Prostate gland (tissue), 2 donors: ENCODE data around the gene CFAP92. TPM values are rescaled to one million over a fixed set of nuclear protein-coding genes. Genes with fewer than 3 reads are reported as not detected.

Experiments
- DNase-seq: peaks from one replicate; pipeline ENCODE4 v3.0.0-alpha.2; 2019; ENCODE audit warnings: low spot score
- H3K27ac ChIP-seq, 2 donors: fragments of 200-600 bp; sonication (generic); 2 replicates each; pipeline ENCODE4 v1.5.1; 2017 to 2019
- H3K27me3 ChIP-seq: fragments of 200-600 bp; sonication (generic); replicated peaks from 2 replicates; pipeline ENCODE4 v1.5.1; 2019; ENCODE audit not compliant: insufficient read depth
- H3K36me3 ChIP-seq, 2 donors: fragments of 200-600 bp; sonication (generic); 1 replicate in 1 of 2; 2 replicates in 1 of 2; pipeline versions ENCODE4 v1.5.1 to v1.8.1; 2017 to 2019
- H3K4me1 ChIP-seq: fragments of 200-600 bp; sonication (generic); replicated peaks from 2 replicates; pipeline ENCODE4 v1.5.1; 2019
- H3K4me3 ChIP-seq, 2 donors: fragments of 200-600 bp; sonication (generic); 2 replicates each; pipeline ENCODE4 v1.5.1; 2017 to 2019
- H3K9me3 ChIP-seq: fragments of 200-600 bp; sonication (generic); 2 replicates; pipeline ENCODE4 v1.5.1; 2017
- POLR2A ChIP-seq: fragments of 450-650 bp; IDR thresholded peaks from one replicate; pipeline ENCODE4 v1.6.1; 2016; ENCODE audit warnings: antibody characterized with exemption, mild to moderate bottlenecking
- POLR2AphosphoS5 ChIP-seq: sonication (generic); formaldehyde crosslinking; IDR thresholded peaks from one replicate; pipeline ENCODE4 v1.6.1; 2017; ENCODE audit warnings: antibody characterized with exemption
- WGBS: methylation state at CpG from one replicate; pipeline ENCODE4 v1.1.5; 2018; 5-methylcytosine and 5-hydroxymethylcytosine counted together
- intact Hi-C: fragments of 100-400 bp; cut with DNase I; formaldehyde crosslinking; loops from one replicate; pipeline ENCODE4 v1.14.2; 2022
- total RNA-seq, 2 donors: library from RNA; depleted of rRNA; stranded (reverse); fragments of >200 nt; gene quantifications; one replicate each; pipeline ENCODE4 v1.1.0, GENCODE V29; 2016
- TF ChIP-seq, protein P1 (sequence below), 4 experiments: fragments of 200-600 bp in 2 of 4; fragments of 450-650 bp in 2 of 4; sonication (generic) in 2 of 4; IDR thresholded peaks; 1 replicate in 3 of 4; 2 replicates in 1 of 4; pipeline ENCODE4 v1.5.1; 2016 to 2019; ENCODE audit warnings: antibody characterized with exemption in 4 of 4, mild to moderate bottlenecking in 2 of 4, moderate library complexity in 2 of 4

Gene CFAP92
- total RNA-seq, 2 donors from 2014 or later = 1.7 to 4.3 TPM

DNA sequence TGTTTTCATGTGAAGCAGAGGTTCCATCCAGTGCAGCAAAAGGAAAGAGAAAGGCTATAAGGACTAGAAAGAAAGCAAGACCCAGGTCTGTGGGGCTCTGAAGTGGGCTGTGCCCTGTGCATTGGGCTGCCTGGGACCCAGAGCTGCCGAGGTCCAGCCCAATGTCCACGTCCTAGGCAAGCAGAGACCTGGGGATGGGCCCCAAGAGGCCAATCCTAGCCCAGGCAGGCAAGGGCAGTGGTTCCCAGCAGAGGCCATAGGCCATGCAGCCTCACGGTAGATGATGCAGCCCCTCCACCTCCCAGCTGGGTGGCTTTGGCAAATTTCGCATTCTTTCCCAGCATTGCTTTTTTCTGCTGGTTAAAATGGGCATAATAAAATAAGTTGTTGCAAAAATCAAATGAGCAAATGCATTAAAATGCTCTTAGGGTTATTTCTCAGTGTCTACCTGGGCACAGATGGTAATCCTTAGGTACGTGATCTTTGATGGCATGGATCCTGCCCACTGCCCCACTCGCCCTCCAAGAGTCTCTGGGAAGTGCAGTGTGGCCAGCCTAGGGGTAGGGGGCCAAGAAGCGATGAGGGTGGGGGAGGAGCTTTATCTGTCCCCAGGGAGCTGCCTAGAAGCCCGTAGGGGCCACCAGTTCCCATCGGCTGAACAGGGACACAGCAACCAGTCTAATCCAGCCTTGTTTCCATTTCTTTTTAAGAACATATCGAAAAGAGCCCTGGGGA is 44.4 kb upstream of the CFAP92 start:
- TF ChIP-seq, protein P1, sequence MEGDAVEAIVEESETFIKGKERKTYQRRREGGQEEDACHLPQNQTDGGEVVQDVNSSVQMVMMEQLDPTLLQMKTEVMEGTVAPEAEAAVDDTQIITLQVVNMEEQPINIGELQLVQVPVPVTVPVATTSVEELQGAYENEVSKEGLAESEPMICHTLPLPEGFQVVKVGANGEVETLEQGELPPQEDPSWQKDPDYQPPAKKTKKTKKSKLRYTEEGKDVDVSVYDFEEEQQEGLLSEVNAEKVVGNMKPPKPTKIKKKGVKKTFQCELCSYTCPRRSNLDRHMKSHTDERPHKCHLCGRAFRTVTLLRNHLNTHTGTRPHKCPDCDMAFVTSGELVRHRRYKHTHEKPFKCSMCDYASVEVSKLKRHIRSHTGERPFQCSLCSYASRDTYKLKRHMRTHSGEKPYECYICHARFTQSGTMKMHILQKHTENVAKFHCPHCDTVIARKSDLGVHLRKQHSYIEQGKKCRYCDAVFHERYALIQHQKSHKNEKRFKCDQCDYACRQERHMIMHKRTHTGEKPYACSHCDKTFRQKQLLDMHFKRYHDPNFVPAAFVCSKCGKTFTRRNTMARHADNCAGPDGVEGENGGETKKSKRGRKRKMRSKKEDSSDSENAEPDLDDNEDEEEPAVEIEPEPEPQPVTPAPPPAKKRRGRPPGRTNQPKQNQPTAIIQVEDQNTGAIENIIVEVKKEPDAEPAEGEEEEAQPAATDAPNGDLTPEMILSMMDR (IDR thresholded peaks at IDR 0.05) = no peak
- TF ChIP-seq POLR2AphosphoS5 = no peak
- no peak for TF ChIP-seq POLR2A
- no peak for DNase-seq
- Histone ChIP-seq H3K9me3 (no peaks in the 10 kb centered on the region), H3K36me3 (no peaks in the 10 kb centered on the region), H3K27me3 (no peaks in the 10 kb centered on the region), H3K4me3 (no peak overlapping the region), H3K27ac (no peak overlapping the region), H3K4me1 (no peaks in the 10 kb centered on the region)
- intact Hi-C loops = no loop called here
- 84% methylated on average over 10 of the region's 10 CpGs for WGBS

DNA sequence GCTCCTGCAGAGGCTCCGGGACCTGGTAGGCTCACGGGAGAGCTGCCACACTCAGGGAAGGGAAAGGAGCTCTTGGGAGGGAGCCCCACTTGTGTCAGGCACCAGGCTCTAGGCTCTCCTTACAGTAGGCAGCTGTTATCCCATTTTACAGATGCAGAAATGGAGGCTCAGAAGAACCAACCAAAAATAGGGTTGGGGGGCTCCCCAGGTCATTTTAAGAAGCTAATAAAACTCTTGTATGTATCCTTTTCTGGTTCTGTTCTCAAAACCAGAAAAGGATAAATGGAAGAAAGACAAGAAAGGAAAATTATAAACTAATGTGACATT is 43.2 kb upstream of the CFAP92 start:
- H3K27me3 ChIP-seq = no peaks in the 10 kb centered on the region
- 26% methylated on average over 2 of the region's 2 CpGs for WGBS
- no peaks in the 10 kb centered on the region for H3K9me3 ChIP-seq
- intact Hi-C loops = no loop called here
- no peak overlapping the region for H3K27ac ChIP-seq
- no peaks in the 10 kb centered on the region for H3K36me3 ChIP-seq
- H3K4me3 ChIP-seq = no peak overlapping the region
- DNase-seq = no peak
- no peaks in the 10 kb centered on the region for H3K4me1 ChIP-seq
- TF ChIP-seq, protein P1 (IDR thresholded peaks at IDR 0.05) = no peak
- TF ChIP-seq POLR2A = no peak
- no peak for TF ChIP-seq POLR2AphosphoS5

DNA sequence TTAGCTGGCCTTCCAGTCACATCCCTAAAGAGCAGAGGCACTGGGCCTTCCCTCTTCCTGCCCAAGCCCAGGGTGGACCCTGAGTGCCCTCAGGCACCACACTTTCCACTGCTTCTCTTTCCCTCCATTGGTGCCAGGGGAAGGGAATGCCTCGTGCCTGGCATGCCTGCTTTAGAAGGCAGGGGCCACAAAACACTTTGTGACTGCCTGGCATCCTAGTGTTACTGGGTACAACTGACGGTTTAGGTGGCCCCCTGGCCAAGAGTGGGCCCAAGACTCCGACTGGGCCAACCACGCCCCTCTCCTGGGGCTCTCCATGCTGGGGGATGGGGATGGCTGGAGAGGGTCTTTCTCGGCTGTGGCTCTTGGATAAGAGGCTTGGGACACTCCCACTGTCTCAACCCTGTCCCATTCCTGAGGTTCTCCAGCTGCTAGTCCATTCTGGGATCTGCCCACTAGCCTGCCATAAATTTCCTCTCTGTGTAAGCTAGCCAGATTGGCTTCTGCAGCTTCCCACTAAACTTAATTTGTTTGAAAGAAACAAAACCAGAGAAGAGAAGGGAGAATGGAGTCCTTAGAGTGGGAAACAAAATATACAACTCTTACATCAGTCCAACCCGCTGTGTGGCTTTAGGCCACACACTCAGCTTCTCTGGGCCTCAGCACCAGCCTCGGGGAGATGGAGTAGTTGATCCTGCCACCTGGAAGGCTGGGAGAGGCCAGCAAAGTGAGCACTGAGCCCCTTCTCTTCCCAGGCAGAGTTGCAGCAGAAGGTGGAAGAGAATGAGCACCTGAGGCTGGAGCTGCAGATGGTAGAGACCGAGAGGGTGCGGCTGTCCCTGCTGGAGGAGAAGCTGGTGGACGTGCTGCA is 42.6 kb upstream of the CFAP92 start:
- DNase-seq = no peak
- no peaks in the 10 kb centered on the region for H3K27me3 ChIP-seq
- WGBS = 82% methylated on average over 10 of the region's 10 CpGs
- H3K9me3 ChIP-seq = no peaks in the 10 kb centered on the region
- H3K4me1 ChIP-seq = no peaks in the 10 kb centered on the region
- H3K27ac ChIP-seq = no peak overlapping the region
- H3K4me3 ChIP-seq = no peak overlapping the region
- no peaks in the 10 kb centered on the region for H3K36me3 ChIP-seq
- intact Hi-C loops = no loop called here
- TF ChIP-seq POLR2AphosphoS5 (no peak), POLR2A (no peak)
- TF ChIP-seq, protein P1 (IDR thresholded peaks at IDR 0.05) = no peak

DNA sequence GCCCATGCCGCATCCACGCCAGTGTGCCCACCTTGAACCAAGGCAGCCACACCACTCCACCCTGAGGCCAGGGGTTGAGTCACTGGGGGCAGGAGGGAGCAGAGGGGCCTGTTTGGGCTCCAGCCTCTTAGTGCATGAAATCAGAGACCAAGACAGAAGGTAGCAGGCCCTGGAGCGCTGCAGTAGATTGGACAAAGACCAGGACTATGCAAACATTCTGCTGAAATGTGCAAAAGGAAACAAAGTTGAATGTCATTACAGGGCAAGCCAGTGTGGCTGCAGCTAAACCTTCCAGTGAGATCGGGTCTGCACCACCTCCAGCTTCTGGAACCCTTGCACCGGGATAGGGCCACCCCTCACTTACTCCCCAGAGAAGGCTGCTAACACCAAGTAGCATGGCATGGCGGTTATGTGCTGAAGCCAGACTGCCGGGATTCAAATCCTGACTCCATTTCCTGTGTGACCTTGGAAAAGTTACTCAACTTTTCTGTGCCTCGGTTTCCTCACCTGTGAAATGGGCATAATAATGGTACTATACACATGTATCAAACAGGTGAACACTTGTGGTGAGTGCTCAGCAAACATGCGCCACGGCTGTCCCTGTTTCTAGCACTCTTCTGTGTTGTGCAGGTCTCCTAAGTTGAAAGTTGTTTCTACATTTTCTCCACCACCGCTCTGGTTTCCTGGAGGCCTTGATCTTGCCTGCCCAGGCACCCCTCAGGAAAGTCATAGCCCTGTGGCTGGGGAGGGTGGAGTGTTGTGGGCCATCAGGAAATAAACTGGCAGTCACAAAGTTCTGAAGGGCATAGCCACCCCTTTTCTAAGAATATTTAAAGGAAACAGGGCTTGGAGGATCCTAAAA is 41.7 kb upstream of the CFAP92 start:
- H3K36me3 ChIP-seq = no peaks in the 10 kb centered on the region
- no peak overlapping the region for H3K4me3 ChIP-seq
- WGBS = 84% methylated on average over 11 of the region's 11 CpGs
- TF ChIP-seq POLR2A = no peak
- TF ChIP-seq, protein P1 (IDR thresholded peaks at IDR 0.05) = no peak
- TF ChIP-seq POLR2AphosphoS5 = no peak
- no peak overlapping the region for H3K27ac ChIP-seq
- DNase-seq = no peak
- H3K27me3 ChIP-seq = no peaks in the 10 kb centered on the region
- no peaks in the 10 kb centered on the region for H3K4me1 ChIP-seq
- intact Hi-C loops = no loop called here
- no peaks in the 10 kb centered on the region for H3K9me3 ChIP-seq
